ENCODE data around the gene GUCY1A2. TPM values are rescaled to one million over a fixed set of nuclear protein-coding genes. Genes with fewer than 3 reads are reported as not detected.

The GUCY1A2 gene
- total and polyA plus RNA-seq, 2 donors (not counting 3 experiments of a cell fraction or from before 2014, with no cell fraction given) = 0.02 to 0.03 TPM

DNA sequence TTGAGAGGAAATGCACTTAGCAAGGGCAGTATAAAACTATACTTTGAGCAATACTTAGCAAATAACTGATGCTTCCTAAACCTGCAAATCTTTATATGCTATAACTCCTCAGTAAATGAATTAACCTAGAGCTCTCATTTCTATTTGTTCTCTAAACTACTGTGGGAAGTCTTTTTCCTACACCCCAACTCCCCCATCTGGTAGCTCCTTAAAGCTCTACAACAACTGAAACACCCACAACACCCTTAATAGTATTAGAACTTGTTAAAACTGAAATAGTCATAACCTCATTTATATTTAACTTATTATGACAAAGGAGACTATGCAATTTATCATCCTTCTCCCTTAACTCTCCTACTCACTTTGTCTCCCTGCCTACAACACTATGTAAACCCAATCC lies 43.4 kb downstream of the GUCY1A2 start:
- H3K9me1 ChIP-seq (replicated peaks; ENCODE audit: control insufficient read depth, extremely low read depth, insufficient read depth, low read length) = no peaks in the 10 kb centered on the region
- CTCF ChIA-PET = no interaction called here
- H3K79me2 ChIP-seq (ENCODE audit: control insufficient read depth, insufficient read depth, low read length) = no peaks in the 10 kb centered on the region
- BruUV-seq (replicated peaks) = no TSS peak
- H3K4me1 ChIP-seq (ENCODE audit: control insufficient read depth, extremely low read depth, insufficient read depth, low read length) = no peaks in the 10 kb centered on the region
- dilution Hi-C loops (cut with MboI; ENCODE audit: extremely low pct_ligation_motif_present, low sequenced_read_pairs) = no loop called here
- POLR2A ChIA-PET = no interaction called here
- H3K36me3 ChIP-seq (ENCODE audit: control insufficient read depth in 2 of 2, extremely low read depth in 1 of 2, insufficient read depth in 2 of 2, low read length in 2 of 2) = no peaks in the 10 kb centered on the region
- H3K27ac ChIP-seq (ENCODE audit: insufficient read depth, low read depth, low read length) = no peak overlapping the region
- no peaks in the 10 kb centered on the region for H3K27me3 ChIP-seq (ENCODE audit: control insufficient read depth in 2 of 2, insufficient read depth in 2 of 2, low read length in 2 of 2)
- intact Hi-C loops (cut with micrococcal nuclease) = no loop called here
- no peak overlapping the region for H2AFZ ChIP-seq (ENCODE audit: low read depth, low read length)
- no peak overlapping the region for H3K4me2 ChIP-seq (ENCODE audit: insufficient read depth, low read length)
- TF ChIP-seq POLR2A (IDR thresholded peaks at IDR 0.05; ENCODE audit: low read depth, low read length) (no peak), FOS (IDR thresholded peaks at IDR 0.05; ENCODE audit: borderline replicate concordance, insufficient read depth, low read length) (no peak), JUN (IDR thresholded peaks at IDR 0.05; ENCODE audit: borderline replicate concordance, insufficient read depth, insufficient read length, low read depth) (no peak), EZH2 (IDR thresholded peaks at IDR 0.05; ENCODE audit: borderline replicate concordance, low read depth, low read length, severe bottlenecking) (no peak), POLR2AphosphoS5 (IDR thresholded peaks at IDR 0.05; ENCODE audit: insufficient read depth, low read depth, low read length) (no peak), GATA2 (IDR thresholded peaks at IDR 0.05; ENCODE audit: insufficient read depth, insufficient read length, low read depth, low read length) (no peak), MYC (IDR thresholded peaks at IDR 0.05; ENCODE audit: low read depth, low read length) (no peak)
- DNase-seq (ENCODE audit: low read depth, low spot score) = no peak
- no peak overlapping the region for H3K4me3 ChIP-seq (replicated peaks in 1 of 3; ENCODE audit: insufficient read depth in 1 of 3, low read depth in 1 of 3, low read length in 3 of 3)
- no peak overlapping the region for H3K9ac ChIP-seq (replicated peaks; ENCODE audit: extremely low read depth, insufficient read depth, low read length)
- H4K20me1 ChIP-seq (replicated peaks; ENCODE audit: control insufficient read depth, extremely low read depth, insufficient read depth, low read length) = no peaks in the 10 kb centered on the region
- H3K9me3 ChIP-seq (replicated peaks; ENCODE audit: control insufficient read depth, insufficient read depth, low read length) = no peaks in the 10 kb centered on the region
- no peak for FAIRE-seq

GRCh38 chr11:106971864-106972263 lies 46.4 kb downstream of the GUCY1A2 start:
- H3K36me3 ChIP-seq (ENCODE audit: control insufficient read depth in 2 of 2, extremely low read depth in 1 of 2, insufficient read depth in 2 of 2, low read length in 2 of 2) = no peaks in the 10 kb centered on the region
- H3K9me3 ChIP-seq (replicated peaks; ENCODE audit: control insufficient read depth, insufficient read depth, low read length) = no peaks in the 10 kb centered on the region
- ChIA-PET CTCF (no interaction called here), POLR2A (no interaction called here)
- no peaks in the 10 kb centered on the region for H3K4me1 ChIP-seq (ENCODE audit: control insufficient read depth, extremely low read depth, insufficient read depth, low read length)
- no peaks in the 10 kb centered on the region for H4K20me1 ChIP-seq (replicated peaks; ENCODE audit: control insufficient read depth, extremely low read depth, insufficient read depth, low read length)
- H3K79me2 ChIP-seq (ENCODE audit: control insufficient read depth, insufficient read depth, low read length) = no peaks in the 10 kb centered on the region
- H3K4me2 ChIP-seq (ENCODE audit: insufficient read depth, low read length) = no peak overlapping the region
- TF ChIP-seq CTCF (IDR thresholded peaks at IDR 0.05; ENCODE audit: extremely low read depth in 1 of 2, insufficient read depth in 1 of 2, low read depth in 1 of 2, low read length in 2 of 2) = no peak
- no peak for TF ChIP-seq FOS (IDR thresholded peaks at IDR 0.05; ENCODE audit: borderline replicate concordance, insufficient read depth, low read length)
- TF ChIP-seq MYC (IDR thresholded peaks at IDR 0.05; ENCODE audit: low read depth, low read length) = no peak
- TF ChIP-seq POLR2A (IDR thresholded peaks at IDR 0.05; ENCODE audit: low read depth, low read length) = no peak
- TF ChIP-seq MAX (IDR thresholded peaks at IDR 0.05; ENCODE audit: insufficient read depth, insufficient read length) = no peak
- TF ChIP-seq GATA2 (IDR thresholded peaks at IDR 0.05; ENCODE audit: insufficient read depth, insufficient read length, low read depth, low read length) = no peak
- no peak for TF ChIP-seq POLR2AphosphoS5 (IDR thresholded peaks at IDR 0.05; ENCODE audit: insufficient read depth, low read depth, low read length)
- TF ChIP-seq JUN (IDR thresholded peaks at IDR 0.05; ENCODE audit: borderline replicate concordance, insufficient read depth, insufficient read length, low read depth) = no peak
- TF ChIP-seq EZH2 (IDR thresholded peaks at IDR 0.05; ENCODE audit: borderline replicate concordance, low read depth, low read length, severe bottlenecking) = no peak
- H3K9me1 ChIP-seq (replicated peaks; ENCODE audit: control insufficient read depth, extremely low read depth, insufficient read depth, low read length) = no peaks in the 10 kb centered on the region
- H3K27me3 ChIP-seq (ENCODE audit: control insufficient read depth in 2 of 2, insufficient read depth in 2 of 2, low read length in 2 of 2) = no peaks in the 10 kb centered on the region
- BruUV-seq (replicated peaks) = no TSS peak
- no peak overlapping the region for H3K9ac ChIP-seq (replicated peaks; ENCODE audit: extremely low read depth, insufficient read depth, low read length)
- H3K27ac ChIP-seq (ENCODE audit: insufficient read depth, low read depth, low read length) = no peak overlapping the region
- dilution Hi-C loops (cut with MboI; ENCODE audit: extremely low pct_ligation_motif_present, low sequenced_read_pairs) = no loop called here
- no peak overlapping the region for H3K4me3 ChIP-seq (replicated peaks in 1 of 3; ENCODE audit: insufficient read depth in 1 of 3, low read depth in 1 of 3, low read length in 3 of 3)
- intact Hi-C loops (cut with micrococcal nuclease) = no loop called here
- no peak overlapping the region for H2AFZ ChIP-seq (ENCODE audit: low read depth, low read length)
- FAIRE-seq (no peak), DNase-seq (ENCODE audit: low read depth, low spot score) (no peak)
